Measurements from ENCODE around the gene SHC1. TPM values are rescaled to one million over a fixed set of nuclear protein-coding genes. Genes with fewer than 3 reads are reported as not detected.

SHC1 gene
- total and polyA plus RNA-seq, 2 experiments from 2014 or later, result 66.8 to 80.3 TPM

DNA sequence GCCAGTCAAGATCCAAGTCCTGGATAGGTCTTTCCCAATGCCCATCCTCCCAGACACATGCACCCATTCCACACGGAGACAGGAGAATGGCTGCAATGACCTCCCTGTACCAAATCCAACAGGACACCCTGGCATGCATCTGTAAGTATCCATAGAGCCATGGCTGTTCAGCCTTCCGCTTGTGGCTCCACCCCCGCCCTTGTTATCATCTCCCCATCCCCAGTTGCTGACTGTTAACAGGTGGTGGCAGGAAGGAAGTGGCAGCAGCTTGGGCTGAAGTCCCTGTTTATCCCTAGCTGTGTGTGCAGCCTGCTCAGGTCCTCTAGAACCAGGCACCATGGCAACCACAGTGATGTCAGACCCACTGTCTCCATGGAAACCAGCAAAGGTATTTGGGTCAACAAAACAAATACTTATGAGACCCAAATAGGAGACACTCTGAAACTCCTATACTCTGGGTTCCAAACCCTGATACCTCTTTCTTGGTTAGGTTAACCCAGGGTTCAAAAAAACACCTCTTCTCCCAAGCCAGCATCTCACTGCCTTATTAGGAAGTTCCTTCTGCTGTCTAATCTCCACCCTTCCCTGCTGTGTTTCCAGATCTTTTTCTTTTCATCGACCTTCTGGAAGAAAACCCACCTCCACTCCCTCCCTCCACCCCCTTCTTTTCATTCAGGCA is 15.4 kb downstream of the SHC1 start:
- TF ChIP-seq, protein P1, sequence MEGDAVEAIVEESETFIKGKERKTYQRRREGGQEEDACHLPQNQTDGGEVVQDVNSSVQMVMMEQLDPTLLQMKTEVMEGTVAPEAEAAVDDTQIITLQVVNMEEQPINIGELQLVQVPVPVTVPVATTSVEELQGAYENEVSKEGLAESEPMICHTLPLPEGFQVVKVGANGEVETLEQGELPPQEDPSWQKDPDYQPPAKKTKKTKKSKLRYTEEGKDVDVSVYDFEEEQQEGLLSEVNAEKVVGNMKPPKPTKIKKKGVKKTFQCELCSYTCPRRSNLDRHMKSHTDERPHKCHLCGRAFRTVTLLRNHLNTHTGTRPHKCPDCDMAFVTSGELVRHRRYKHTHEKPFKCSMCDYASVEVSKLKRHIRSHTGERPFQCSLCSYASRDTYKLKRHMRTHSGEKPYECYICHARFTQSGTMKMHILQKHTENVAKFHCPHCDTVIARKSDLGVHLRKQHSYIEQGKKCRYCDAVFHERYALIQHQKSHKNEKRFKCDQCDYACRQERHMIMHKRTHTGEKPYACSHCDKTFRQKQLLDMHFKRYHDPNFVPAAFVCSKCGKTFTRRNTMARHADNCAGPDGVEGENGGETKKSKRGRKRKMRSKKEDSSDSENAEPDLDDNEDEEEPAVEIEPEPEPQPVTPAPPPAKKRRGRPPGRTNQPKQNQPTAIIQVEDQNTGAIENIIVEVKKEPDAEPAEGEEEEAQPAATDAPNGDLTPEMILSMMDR (IDR thresholded peaks at IDR 0.05; ENCODE audit: low read depth, low read length), result no peak
- no peaks in the 10 kb centered on the region for H3K27me3 ChIP-seq
- H3K4me1 ChIP-seq (ENCODE audit: low read depth), result peaks cover 45% of the 10 kb centered on the region
- peak; percentile 55 to 83 for DNase-seq (ENCODE audit: low read depth in 1 of 2, low spot score in 1 of 2)
- peaks cover 5% of the 10 kb centered on the region for H3K36me3 ChIP-seq
- H3K4me3 ChIP-seq, result peak overlapping the region; percentile 47
- peak overlapping the region; percentile 94 for H3K27ac ChIP-seq
- no peaks in the 10 kb centered on the region for H3K9me3 ChIP-seq (ENCODE audit: low read depth)

DNA sequence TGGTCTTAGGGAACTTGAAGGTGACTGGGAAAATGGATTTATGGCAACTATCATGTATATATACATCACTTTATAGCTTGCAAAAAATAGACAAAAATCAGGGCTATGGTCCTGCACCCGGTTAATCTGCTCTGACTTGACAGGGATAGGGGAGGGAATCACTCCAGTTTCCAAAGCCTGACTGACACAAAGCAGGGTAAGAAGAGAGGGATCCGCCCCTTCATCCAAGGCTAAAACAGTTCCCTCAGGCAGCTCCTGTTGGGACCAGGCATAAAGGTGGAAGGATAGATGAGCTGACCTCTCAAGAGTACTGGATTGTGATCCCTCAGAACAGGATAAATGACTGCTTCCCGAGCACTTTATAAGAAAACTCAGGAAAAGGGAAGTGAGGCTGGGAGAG is 16.0 kb downstream of the SHC1 start:
- DNase-seq (ENCODE audit: low read depth in 1 of 2, low spot score in 1 of 2), result no peak
- H3K36me3 ChIP-seq, result peaks cover 5% of the 10 kb centered on the region
- TF ChIP-seq, protein P1 (IDR thresholded peaks at IDR 0.05; ENCODE audit: low read depth, low read length), result no peak
- no peak overlapping the region for H3K4me3 ChIP-seq
- H3K9me3 ChIP-seq (ENCODE audit: low read depth), result no peaks in the 10 kb centered on the region
- H3K27ac ChIP-seq, result peak overlapping the region; percentile 94
- peaks cover 45% of the 10 kb centered on the region for H3K4me1 ChIP-seq (ENCODE audit: low read depth)
- H3K27me3 ChIP-seq, result no peaks in the 10 kb centered on the region

DNA sequence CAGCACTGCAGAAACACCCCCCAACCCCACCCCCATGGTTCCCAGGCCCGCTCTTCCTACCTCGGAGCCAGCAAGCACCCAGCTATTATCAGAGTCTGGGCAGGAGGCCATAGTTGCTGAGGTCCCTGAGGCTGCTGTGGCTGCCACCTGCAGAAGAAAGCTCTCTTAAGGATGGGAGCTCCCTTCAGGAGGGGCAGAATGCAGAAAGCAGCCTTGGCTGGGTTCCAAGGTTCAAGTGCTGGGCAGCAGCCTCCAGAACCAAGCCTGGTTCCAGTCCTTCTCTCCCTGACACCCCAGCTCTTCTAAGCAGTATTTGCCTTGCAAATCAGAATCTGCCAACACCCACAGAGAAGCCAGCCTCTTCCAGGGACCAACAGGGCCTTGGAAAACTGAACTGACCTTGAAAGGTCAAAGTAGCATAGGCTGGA is 16.9 kb downstream of the SHC1 start:
- peak in 1 of 2 donors; percentile 51 for DNase-seq (ENCODE audit: low read depth in 1 of 2, low spot score in 1 of 2)
- no peaks in the 10 kb centered on the region for H3K9me3 ChIP-seq (ENCODE audit: low read depth)
- peaks cover 45% of the 10 kb centered on the region for H3K4me1 ChIP-seq (ENCODE audit: low read depth)
- TF ChIP-seq, protein P1 (IDR thresholded peaks at IDR 0.05; ENCODE audit: low read depth, low read length), result no peak
- no peaks in the 10 kb centered on the region for H3K27me3 ChIP-seq
- H3K4me3 ChIP-seq, result peak overlapping the region; percentile 0
- H3K27ac ChIP-seq, result peak overlapping the region; percentile 94
- peaks cover 5% of the 10 kb centered on the region for H3K36me3 ChIP-seq

GRCh38 chr1:154952664-154953063 is 17.9 kb downstream of the SHC1 start:
- no peaks in the 10 kb centered on the region for H3K27me3 ChIP-seq
- TF ChIP-seq, protein P1 (IDR thresholded peaks at IDR 0.05; ENCODE audit: low read depth, low read length), result no peak
- peaks cover 45% of the 10 kb centered on the region for H3K4me1 ChIP-seq (ENCODE audit: low read depth)
- H3K4me3 ChIP-seq, result no peak overlapping the region
- peak overlapping the region; percentile 94 for H3K27ac ChIP-seq
- H3K36me3 ChIP-seq, result peaks cover 5% of the 10 kb centered on the region
- H3K9me3 ChIP-seq (ENCODE audit: low read depth), result no peaks in the 10 kb centered on the region
- no peak for DNase-seq (ENCODE audit: low read depth in 1 of 2, low spot score in 1 of 2)

GRCh38 chr1:154951901-154952657 is 18.5 kb downstream of the SHC1 start:
- TF ChIP-seq, protein P1 (IDR thresholded peaks at IDR 0.05; ENCODE audit: low read depth, low read length), result no peak
- DNase-seq (ENCODE audit: low read depth in 1 of 2, low spot score in 1 of 2), result peak in 1 of 2 donors; percentile 56
- Histone ChIP-seq H3K4me1 (ENCODE audit: low read depth) (peaks cover 45% of the 10 kb centered on the region), H3K27me3 (no peaks in the 10 kb centered on the region), H3K9me3 (ENCODE audit: low read depth) (no peaks in the 10 kb centered on the region), H3K27ac (peak overlapping the region; percentile 94), H3K36me3 (peaks cover 5% of the 10 kb centered on the region), H3K4me3 (no peak overlapping the region)

Measured in cardiac muscle cell (in vitro differentiated cells and primary cell).